NCI-H2171 treated with DMSO at 0.1 percent for 48 hours (cell line): ENCODE results near the gene LHFPL2.

ENCODE experiments used
- DNase-seq: peaks from one replicate; lab custom pipeline; 2025; lab: John Stamatoyannopoulos, UW

LHFPL2 gene

DNA sequence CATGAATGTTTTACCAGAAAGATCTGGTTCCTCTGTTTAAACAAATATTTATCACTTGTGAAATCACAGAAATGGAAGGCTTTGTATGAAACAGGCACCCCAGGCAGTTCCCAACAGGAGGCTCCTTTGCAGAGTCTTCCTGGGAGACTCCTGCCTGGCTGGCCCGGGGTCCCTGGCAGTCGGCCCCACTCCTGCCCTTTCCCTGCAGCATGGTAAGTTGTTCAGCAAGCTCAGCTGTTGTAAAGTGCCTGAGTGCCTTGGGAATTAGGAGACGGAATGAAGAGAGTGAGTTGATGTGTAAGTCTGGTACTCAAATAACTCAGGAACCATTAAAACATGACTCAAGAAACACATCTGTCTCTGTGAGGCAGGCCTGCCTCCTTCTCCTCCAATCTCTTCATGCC, 17.5 kb upstream of the LHFPL2 start:
- DNase-seq, result no peak

- DNase-seq, result no peak
Observed at GRCh38 chr5:78665534-78665933, 17.0 kb upstream of the LHFPL2 start.

DNA sequence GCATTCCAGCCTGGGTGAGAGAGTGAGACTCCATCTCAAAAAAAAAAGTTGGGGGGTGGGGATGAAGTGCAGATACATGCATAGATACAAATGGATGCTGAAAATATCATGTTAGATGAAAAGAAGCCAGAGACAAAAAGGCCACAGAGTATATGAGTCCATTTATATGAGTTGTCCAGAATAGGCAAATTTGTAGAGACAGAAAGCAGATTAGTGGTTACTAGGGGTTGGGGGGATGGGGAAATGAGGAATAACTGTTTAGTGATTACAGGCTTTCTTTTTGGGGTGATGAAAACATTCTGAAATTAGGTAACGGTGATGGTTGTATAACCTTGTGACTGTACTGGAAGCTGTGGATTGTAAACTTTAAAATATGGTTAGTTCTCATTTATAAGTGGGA, 13.8 kb upstream of the LHFPL2 start:
- DNase-seq, result no peak

- no peak for DNase-seq
Observed at GRCh38 chr5:78661691-78662090, 13.1 kb upstream of the LHFPL2 start.

DNA sequence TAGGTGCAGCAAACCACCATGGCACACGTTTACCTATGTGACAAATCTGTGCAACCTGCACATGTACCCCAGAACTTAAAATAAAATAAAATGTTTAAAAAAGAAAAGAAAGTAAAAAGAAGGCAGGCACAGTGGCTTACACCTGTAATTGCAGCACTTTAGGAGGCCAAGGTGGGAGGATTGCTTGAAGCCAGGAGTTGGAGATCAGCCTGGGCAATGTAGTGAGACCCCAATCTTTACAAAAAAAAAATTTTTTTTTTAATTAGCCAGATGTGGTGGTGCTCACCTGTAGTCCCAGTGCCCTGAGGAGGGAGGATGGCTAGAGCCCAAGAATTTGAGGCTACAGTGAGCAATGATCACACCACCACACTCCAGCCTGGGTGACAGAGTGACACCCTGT, 12.5 kb upstream of the LHFPL2 start:
- DNase-seq, result no peak

- no peak for DNase-seq
Observed at GRCh38 chr5:78660401-78660800, 11.8 kb upstream of the LHFPL2 start.

GRCh38 chr5:78659714-78660113, 11.1 kb upstream of the LHFPL2 start:
- no peak for DNase-seq

- no peak for DNase-seq
Observed at GRCh38 chr5:78659114-78659513, 10.5 kb upstream of the LHFPL2 start.

- DNase-seq, result no peak
Observed at GRCh38 chr5:78657201-78657600, 8.6 kb upstream of the LHFPL2 start.

- no peak for DNase-seq
Observed at GRCh38 chr5:78655746-78656290, 7.2 kb upstream of the LHFPL2 start.

- DNase-seq, result peak; percentile 38
Observed at GRCh38 chr5:78654386-78654785, 5.8 kb upstream of the LHFPL2 start.

- peak; percentile 38 for DNase-seq
Observed at GRCh38 chr5:78653681-78654366, 5.3 kb upstream of the LHFPL2 start.

GRCh38 chr5:78653031-78653430, 4.5 kb upstream of the LHFPL2 start:
- no peak for DNase-seq

DNA sequence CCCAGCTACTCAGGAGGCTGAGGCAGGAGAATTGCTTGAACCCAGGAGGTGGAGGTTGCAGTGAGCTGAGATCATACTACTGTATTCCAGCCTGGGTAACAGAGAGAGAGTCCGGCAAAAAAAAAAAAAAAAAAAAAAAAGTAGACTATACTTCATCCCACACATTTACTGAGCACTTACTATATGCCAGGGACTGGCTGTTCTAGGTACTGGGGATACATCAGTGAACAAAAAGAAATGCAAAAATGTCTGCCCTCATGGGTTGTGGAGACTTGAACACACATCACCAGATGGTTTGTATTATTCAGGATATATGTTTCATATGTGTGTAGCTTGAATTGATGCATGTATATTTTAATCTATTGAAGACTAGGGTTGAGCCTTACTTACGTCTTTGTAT, 2.9 kb upstream of the LHFPL2 start:
- no peak for DNase-seq

DNA sequence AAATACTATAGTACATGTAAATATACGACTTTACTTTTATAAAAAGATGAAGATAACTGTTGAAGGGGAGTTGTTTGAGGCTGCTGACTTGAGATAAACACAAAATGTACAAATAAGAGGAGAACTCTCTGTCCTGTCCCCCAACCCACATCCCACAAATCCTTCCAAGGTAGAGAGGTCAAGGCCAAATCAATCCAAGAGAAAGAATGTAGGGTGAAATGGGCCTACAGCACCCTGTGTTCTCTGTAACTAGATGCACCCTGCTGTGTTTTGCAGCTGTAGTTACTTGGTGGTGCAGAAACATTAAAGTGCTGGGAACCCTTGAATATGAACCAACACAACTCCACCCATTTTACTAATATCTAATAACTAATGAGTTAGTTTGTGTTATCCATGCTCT, 2.0 kb upstream of the LHFPL2 start:
- DNase-seq, result no peak

GRCh38 chr5:78649861-78650496, 1.4 kb upstream of the LHFPL2 start:
- no peak for DNase-seq

DNA sequence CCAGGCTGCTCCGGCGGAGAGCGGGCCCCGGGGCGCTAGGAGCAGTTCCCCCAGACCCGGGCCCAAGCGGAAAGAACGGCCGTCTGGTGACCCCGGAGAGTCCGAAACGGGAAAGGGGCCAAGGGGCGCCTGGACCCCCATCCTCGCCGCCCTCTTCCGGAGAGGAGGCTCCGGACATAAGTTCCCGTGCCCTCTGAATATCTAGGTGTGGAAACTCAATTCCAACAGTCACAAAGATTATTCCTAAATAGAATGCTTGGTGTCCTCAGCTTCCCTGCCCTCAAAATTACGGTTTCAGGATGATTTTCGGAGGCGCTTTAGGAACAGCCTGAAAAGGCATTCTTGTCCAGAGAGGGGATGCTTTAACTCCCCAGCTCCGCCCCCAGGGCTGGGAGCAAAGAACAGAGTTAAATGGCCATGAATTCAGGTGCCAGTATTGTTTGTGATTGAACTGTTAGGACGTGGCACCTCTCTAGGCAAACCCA, 681 bp upstream of the LHFPL2 start:
- no peak for DNase-seq

- DNase-seq, result peak; percentile 40
Observed at GRCh38 chr5:78647838-78648358, 674 bp downstream of the LHFPL2 start.

DNA sequence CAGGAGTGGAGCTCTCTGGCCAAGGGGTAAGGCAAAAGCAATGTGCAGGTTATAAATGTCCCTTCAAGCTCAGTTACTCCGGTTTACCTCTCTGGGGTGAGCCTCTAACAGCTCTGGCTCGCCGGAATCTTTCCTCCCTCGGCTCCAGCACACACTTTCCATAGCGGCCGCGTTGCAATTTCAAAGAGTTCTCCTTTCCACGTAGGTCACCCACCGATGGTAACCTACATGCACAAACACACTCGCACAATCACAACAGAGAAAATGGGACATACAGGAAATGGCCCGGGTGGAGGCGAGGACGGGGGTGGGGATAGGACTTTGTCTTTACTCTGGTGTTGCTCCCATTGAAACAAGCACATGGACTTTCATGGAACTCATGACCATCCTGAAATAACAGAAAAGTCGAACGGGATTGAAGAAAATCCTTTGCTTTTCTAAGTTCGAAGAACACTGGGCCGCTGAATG, 1.2 kb downstream of the LHFPL2 start:
- DNase-seq, result no peak

DNA sequence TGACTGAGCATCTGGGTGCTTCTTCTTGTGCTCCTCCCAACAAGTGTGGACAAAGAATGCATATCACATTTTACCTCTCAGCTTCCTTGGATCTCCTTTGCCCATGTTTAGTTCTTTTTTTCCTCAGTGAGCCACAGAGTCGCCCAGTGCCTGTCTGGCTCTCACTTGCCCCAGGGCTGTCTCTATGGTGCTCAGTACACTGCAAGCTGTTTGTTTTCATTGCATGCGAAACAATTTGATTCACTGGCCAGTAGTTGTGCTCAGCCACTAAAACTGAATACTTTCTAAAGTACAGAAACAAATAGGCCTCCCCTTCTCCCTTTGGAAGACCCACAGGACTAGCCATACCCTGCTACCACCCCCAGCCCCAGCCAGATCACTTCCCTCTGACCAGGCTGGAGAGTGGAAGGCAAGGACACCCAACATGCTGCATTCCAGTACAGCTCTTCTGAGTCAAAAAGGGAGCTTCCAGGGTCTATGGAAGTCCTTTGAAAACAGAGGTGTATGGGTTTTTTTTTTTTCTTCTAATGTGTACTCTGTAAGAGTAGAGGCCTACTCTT, 3.8 kb downstream of the LHFPL2 start:
- no peak for DNase-seq

GRCh38 chr5:78644129-78644528, 4.4 kb downstream of the LHFPL2 start:
- no peak for DNase-seq

DNA sequence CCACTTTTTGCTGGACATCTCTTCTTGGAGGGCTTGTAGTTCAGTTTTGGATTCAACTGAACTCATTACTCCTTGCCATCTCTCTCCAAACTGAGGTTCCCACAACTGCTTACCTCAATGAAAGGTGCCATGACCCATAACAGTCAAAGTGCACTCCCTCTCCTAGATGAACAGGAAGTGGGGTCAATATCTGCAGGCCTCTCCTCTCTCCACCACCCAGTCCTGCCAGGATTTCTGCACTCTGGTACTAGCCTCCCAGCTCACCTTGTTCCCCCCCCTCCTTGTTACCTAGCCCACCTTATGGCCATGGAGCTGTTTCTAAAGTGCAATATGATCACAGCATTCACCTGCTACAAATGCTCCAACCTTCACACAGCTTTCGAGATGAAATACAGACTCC, 5.9 kb downstream of the LHFPL2 start:
- DNase-seq, result no peak
